HG02763 (cell line): ENCODE measurements around the gene PSAT1.

Experiments used
- ATAC-seq: cut with Tn5 transposase; IDR thresholded peaks from one replicate; pipeline ENCODE4 v1.9.1; 2021; ENCODE audit warnings: mild to moderate bottlenecking, moderate library complexity; ENCODE audit not compliant: unreplicated experiment

The PSAT1 gene

GRCh38 chr9:78358329-78359051 is 61.6 kb downstream of the PSAT1 start:
- no peak for ATAC-seq

DNA sequence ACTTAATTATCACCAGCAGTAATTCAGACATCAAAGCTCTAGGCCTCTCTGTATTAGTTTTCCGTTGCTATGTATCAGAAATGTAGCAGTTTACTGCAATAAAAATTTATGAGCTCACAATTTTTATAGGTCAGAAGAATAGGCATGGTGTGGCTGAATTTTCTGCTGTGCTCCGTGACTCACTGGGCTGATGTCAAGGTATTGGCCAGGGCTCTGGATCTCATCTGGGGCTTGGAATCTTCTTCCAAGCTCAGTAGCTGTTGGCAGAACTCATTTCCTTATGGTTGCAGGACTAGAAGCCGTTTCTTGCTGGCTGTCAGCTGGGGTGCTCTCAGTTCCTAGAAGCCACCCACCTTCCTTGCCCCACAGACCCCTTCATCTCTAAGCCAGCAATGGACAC is 66.3 kb downstream of the PSAT1 start:
- ATAC-seq: no peak

DNA sequence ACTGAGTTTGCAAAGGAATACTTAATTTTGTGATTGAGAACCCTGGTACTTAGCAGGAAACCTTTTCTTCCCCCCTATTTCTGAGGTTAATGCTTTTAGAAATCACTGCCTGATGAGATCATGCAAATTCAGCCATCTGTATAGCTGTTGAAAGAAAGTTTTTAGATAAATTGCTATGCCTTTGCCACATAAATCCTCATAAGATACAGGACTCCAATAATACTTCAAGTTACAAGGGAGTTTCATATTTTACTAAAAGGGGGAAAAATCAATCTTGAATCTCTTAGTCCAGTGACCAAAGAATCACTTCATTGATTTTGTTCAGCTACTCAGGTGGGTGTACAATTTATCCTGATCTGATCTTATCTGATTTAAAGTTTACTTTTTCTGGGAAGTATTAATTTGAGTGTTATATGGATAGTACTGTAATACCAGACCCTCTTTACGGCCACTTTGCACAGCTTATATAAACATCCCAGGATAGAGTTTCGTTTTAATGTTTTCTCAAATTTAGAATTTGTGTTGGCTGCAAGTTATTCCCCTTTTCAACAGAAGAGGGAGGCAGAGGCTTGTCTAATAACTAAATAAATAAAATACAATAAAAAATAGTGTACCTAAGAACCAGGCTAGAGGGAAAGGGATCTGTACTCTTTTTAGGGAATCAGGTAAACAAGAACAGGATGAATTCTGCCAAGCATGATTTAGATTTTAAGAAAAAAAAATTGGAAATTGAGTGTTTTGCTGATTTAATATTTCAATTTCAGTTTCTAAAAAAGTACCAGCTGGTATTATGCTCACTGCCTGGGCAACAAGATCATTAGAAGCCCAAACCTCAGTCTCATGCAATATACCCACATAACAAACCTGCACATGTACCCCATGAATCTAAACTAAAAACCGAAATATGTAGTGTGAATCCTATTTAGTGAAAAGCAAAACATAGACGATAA is 69.1 kb downstream of the PSAT1 start:
- ATAC-seq: no peak

- ATAC-seq: no peak
Observed at GRCh38 chr9:78366827-78367226, 69.9 kb downstream of the PSAT1 start.

- ATAC-seq: no peak
Observed at GRCh38 chr9:78368236-78368635, 71.3 kb downstream of the PSAT1 start.

- peak; percentile 50 for ATAC-seq
Observed at GRCh38 chr9:78369639-78370219, 72.8 kb downstream of the PSAT1 start.

DNA sequence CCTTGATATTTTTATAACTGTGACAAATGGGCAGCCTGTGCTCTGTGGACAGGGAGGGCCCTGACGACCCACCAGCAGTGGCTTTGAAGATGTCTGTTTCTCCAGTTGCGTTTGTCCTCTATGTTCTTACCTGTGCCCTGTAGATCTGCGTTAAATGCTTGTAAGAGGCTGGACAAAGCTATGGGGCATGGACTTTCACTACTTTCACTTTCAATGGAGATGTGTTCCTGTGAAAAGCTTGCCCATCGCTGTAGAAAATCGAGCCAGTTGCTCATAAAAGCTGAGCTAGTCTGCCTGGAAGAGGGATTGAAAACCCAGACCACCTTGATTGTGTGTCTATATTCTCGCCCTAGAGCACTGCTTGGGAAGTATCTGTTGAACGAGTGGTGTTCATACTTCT is 74.1 kb downstream of the PSAT1 start:
- ATAC-seq: no peak

GRCh38 chr9:78371981-78372380 is 75.1 kb downstream of the PSAT1 start:
- no peak for ATAC-seq
